OCI-LY7 (cell line): ENCODE measurements around the gene KCTD19.

Experiments
- EZH2phosphoT487 ChIP-seq: fragments of 200-600 bp; sonication (generic); IDR thresholded peaks from 2 replicates; pipeline ENCODE4 v1.6.1; 2018; ENCODE audit warnings: low read depth, borderline replicate concordance, mild to moderate bottlenecking, mixed run types, antibody characterized with exemption, low read length, moderate library complexity, mixed read lengths
- TF ChIP-seq, protein P1 (sequence below): fragments of 200-600 bp; sonication (generic); conservative IDR thresholded peaks from 2 replicates; pipeline ENCODE4 v1.5.1; 2014; ENCODE audit warnings: mild to moderate bottlenecking, antibody characterized with exemption, low read length, moderate library complexity, mixed read lengths

DNA sequence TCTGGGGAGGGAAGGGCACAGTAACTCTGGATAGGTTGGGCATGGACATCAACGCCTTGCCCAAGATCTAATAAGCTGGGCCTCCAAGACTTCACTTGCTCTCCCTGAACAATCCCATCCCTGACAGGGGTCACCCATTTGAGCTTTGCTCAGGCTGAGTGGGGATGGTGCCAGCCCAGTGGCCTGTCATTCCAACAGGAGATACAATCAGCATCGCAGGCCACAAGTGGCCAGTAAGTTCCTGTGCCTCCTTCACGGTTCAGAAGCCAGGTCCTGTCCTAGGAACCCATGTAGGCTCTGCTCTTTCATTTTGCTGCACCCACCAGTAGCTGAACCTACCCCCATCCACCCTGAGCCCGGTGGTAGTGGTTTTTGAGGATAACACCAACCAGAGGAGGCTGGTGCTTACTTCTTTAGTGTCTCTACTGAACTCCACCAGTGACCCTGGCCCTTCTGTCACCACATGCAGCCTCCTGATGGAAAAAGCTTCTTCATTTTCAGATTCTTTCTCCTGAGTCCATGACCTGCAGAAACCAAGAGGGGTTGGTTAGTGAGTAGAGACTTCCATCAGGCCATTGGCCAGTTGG lies 32.3 kb downstream of the KCTD19 start:
- TF ChIP-seq, protein P1, sequence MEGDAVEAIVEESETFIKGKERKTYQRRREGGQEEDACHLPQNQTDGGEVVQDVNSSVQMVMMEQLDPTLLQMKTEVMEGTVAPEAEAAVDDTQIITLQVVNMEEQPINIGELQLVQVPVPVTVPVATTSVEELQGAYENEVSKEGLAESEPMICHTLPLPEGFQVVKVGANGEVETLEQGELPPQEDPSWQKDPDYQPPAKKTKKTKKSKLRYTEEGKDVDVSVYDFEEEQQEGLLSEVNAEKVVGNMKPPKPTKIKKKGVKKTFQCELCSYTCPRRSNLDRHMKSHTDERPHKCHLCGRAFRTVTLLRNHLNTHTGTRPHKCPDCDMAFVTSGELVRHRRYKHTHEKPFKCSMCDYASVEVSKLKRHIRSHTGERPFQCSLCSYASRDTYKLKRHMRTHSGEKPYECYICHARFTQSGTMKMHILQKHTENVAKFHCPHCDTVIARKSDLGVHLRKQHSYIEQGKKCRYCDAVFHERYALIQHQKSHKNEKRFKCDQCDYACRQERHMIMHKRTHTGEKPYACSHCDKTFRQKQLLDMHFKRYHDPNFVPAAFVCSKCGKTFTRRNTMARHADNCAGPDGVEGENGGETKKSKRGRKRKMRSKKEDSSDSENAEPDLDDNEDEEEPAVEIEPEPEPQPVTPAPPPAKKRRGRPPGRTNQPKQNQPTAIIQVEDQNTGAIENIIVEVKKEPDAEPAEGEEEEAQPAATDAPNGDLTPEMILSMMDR = no peak
- no peak for TF ChIP-seq EZH2phosphoT487
